K562 (cell line): ENCODE results near the gene SYNRG. TPM values are rescaled to one million over a fixed set of nuclear protein-coding genes. Genes with fewer than 3 reads are reported as not detected.

Experiments used
- MAFF ChIP-seq: IDR thresholded peaks from 2 replicates; pipeline ENCODE4 v1.6.1; 2012; ENCODE audit warnings: low read length, improper control_type of control experiment
- PCBP2 ChIP-seq: fragments of 200-400 bp; formaldehyde crosslinking; IDR thresholded peaks from 2 replicates; pipeline ENCODE4 v1.6.1; 2018; ENCODE audit warnings: low read length, low read depth, mild to moderate bottlenecking, moderate library complexity; ENCODE audit not compliant: poor library complexity, severe bottlenecking
- polyA plus RNA-seq, 8 experiments: library from polyadenylated mRNA; depleted of rRNA in 4 of 8; stranded (reverse) in 5 of 8; unstranded in 3 of 8; fragments of >200 nt; fragmentation: Nextera tagmentation in 2 of 8; fragmentation: Illumina TruSeq in 1 of 8; extraction: Ambion mirVana in 2 of 8; extraction: Trizol in 1 of 8; gene quantifications; 2 replicates each; pipeline versions ENCODE4 v1.2.1 to v1.2.3, GENCODE V29; 2011 to 2014; ENCODE audit warnings: inconsistent platforms in 1 of 8, missing spikeins in 1 of 8
- total RNA-seq, 7 experiments: library from RNA; depleted of rRNA in 6 of 7; stranded (reverse); fragments of >200 nt in 6 of 7; fragmentation: Illumina TruSeq in 2 of 7; extraction: Trizol in 2 of 7; gene quantifications; 2 replicates each; pipeline versions ENCODE4 v1.2.1 to v1.2.3, GENCODE V29; 2011 to 2021; ENCODE audit warnings: low replicate concordance in 1 of 7
- TF ChIP-seq, protein P1 (sequence below), 2 experiments: fragments of 450-650 bp in 1 of 2; sonication (generic) in 1 of 2; formaldehyde crosslinking in 1 of 2; IDR thresholded peaks; 2 replicates each; pipeline versions ENCODE4 v1.7.1 to v1.9.0; 2016 to 2022; ENCODE audit warnings: inconsistent platforms in 1 of 2, mild to moderate bottlenecking in 1 of 2, missing genetic modification reagents in 1 of 2
- TF ChIP-seq, protein P2 (sequence below): IDR thresholded peaks from 2 replicates; pipeline ENCODE4 v1.6.1; 2012; ENCODE audit warnings: low read depth, low read length, improper control_type of control experiment, borderline replicate concordance

The SYNRG gene
- total and polyA plus RNA-seq, 9 of the 15 experiments (the other 6 are each of a cell fraction or from before 2014, with no cell fraction given), result 2.9 to 28.2 (median 15.1) TPM

DNA sequence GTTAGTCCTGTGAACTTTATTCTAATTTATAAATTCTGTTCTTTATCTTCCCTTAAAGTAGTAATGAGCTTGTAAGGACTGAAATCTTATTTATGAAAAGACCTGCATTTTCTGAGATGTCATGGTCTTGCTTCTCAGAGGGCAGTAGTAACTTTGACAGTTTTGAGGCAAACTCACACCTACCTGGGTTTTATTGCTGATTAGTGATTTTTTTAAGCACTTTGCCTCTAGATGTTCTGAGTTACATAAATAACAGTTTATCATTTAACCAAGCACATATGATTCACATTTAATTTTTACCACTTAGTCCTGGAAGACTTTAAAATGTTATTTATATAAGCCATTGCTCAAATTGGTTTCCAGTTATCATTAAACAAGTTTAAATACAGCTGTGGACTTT is 108.8 kb downstream of the SYNRG start (continued):
- TF ChIP-seq, protein P1, sequence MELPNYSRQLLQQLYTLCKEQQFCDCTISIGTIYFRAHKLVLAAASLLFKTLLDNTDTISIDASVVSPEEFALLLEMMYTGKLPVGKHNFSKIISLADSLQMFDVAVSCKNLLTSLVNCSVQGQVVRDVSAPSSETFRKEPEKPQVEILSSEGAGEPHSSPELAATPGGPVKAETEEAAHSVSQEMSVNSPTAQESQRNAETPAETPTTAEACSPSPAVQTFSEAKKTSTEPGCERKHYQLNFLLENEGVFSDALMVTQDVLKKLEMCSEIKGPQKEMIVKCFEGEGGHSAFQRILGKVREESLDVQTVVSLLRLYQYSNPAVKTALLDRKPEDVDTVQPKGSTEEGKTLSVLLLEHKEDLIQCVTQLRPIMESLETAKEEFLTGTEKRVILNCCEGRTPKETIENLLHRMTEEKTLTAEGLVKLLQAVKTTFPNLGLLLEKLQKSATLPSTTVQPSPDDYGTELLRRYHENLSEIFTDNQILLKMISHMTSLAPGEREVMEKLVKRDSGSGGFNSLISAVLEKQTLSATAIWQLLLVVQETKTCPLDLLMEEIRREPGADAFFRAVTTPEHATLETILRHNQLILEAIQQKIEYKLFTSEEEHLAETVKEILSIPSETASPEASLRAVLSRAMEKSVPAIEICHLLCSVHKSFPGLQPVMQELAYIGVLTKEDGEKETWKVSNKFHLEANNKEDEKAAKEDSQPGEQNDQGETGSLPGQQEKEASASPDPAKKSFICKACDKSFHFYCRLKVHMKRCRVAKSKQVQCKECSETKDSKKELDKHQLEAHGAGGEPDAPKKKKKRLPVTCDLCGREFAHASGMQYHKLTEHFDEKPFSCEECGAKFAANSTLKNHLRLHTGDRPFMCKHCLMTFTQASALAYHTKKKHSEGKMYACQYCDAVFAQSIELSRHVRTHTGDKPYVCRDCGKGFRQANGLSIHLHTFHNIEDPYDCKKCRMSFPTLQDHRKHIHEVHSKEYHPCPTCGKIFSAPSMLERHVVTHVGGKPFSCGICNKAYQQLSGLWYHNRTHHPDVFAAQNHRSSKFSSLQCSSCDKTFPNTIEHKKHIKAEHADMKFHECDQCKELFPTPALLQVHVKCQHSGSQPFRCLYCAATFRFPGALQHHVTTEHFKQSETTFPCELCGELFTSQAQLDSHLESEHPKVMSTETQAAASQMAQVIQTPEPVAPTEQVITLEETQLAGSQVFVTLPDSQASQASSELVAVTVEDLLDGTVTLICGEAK (IDR thresholded peaks at IDR 0.05), result no peak
- TF ChIP-seq, protein P1 (CRISPR knock-in tag; IDR thresholded peaks at IDR 0.05), result no peak
- peak; percentile 57 for TF ChIP-seq MAFF
- TF ChIP-seq, protein P2, sequence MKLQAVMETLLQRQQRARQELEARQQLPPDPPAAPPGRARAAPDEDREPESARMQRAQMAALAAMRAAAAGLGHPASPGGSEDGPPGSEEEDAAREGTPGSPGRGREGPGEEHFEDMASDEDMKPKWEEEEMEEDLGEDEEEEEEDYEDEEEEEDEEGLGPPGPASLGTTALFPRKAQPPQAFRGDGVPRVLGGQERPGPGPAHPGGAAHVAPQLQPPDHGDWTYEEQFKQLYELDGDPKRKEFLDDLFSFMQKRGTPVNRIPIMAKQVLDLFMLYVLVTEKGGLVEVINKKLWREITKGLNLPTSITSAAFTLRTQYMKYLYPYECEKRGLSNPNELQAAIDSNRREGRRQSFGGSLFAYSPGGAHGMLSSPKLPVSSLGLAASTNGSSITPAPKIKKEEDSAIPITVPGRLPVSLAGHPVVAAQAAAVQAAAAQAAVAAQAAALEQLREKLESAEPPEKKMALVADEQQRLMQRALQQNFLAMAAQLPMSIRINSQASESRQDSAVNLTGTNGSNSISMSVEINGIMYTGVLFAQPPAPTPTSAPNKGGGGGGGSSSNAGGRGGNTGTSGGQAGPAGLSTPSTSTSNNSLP, result no peak
- no peak for TF ChIP-seq PCBP2
